Suprapubic skin (tissue), 4 donors: ENCODE data around the gene DTD1.

ENCODE experiments used
- CTCF ChIP-seq, 2 donors: fragments of 200-600 bp in 1 of 2; fragments of 450-650 bp in 1 of 2; sonication (generic) in 1 of 2; IDR thresholded peaks; one replicate each; pipeline ENCODE4 v1.5.1; 2016 to 2019; ENCODE audit warnings: antibody characterized with exemption in 2 of 2, mild to moderate bottlenecking in 1 of 2, moderate library complexity in 1 of 2
- POLR2A ChIP-seq, 2 donors: fragments of 450-650 bp; IDR thresholded peaks; one replicate each; pipeline ENCODE4 v1.6.1; 2017; ENCODE audit warnings: antibody characterized with exemption in 2 of 2, mild to moderate bottlenecking in 2 of 2, moderate library complexity in 2 of 2
- POLR2AphosphoS5 ChIP-seq, 3 donors: sonication (generic); formaldehyde crosslinking; IDR thresholded peaks; one replicate each; pipeline ENCODE4 v1.6.1; 2017; ENCODE audit warnings: antibody characterized with exemption in 3 of 3

GRCh38 chr20:18802012-18802634, 214.3 kb downstream of the DTD1 start:
- TF ChIP-seq CTCF (IDR thresholded peaks at IDR 0.05) (no peak), POLR2A (IDR thresholded peaks at IDR 0.05) (no peak), POLR2AphosphoS5 (IDR thresholded peaks at IDR 0.05) (no peak)
